ENCODE data around the gene SLC25A17. TPM values are rescaled to one million over a fixed set of nuclear protein-coding genes. Genes with fewer than 3 reads are reported as not detected.

SLC25A17 gene
- total RNA-seq, 2 experiments from 2014 or later = 20.0 to 24.1 TPM

Small RNAs within 50 kb of the gene (microRNA-seq; reads per million reads assigned to microRNA genes)
- gene MIR4766 = 11.5 reads per million, percentile 27 among the genes with 10 or more reads in this experiment

Other genes starting within 250 kb of the SLC25A17 start
- gene MRTFA, start 182.6 kb downstream of the SLC25A17 start, total RNA-seq = 10 to 100 TPM; 65.0 to 65.1 TPM
- gene MCHR1, start 139.9 kb downstream of the SLC25A17 start, total RNA-seq = not detected
- gene ST13, start 37.3 kb upstream of the SLC25A17 start, total RNA-seq = 100 to 1,000 TPM; 141 to 148 TPM
- 10 to 100 TPM; 14.6 TPM for gene XPNPEP3, start 37.8 kb upstream of the SLC25A17 start, total RNA-seq
- not detected for gene DNAJB7, start 42.8 kb upstream of the SLC25A17 start, total RNA-seq
- gene RBX1, start 132.0 kb upstream of the SLC25A17 start, total RNA-seq = 10 to 100 TPM; 84.0 to 87.9 TPM